ENCODE measurements around the gene PFKP.

The PFKP gene

DNA sequence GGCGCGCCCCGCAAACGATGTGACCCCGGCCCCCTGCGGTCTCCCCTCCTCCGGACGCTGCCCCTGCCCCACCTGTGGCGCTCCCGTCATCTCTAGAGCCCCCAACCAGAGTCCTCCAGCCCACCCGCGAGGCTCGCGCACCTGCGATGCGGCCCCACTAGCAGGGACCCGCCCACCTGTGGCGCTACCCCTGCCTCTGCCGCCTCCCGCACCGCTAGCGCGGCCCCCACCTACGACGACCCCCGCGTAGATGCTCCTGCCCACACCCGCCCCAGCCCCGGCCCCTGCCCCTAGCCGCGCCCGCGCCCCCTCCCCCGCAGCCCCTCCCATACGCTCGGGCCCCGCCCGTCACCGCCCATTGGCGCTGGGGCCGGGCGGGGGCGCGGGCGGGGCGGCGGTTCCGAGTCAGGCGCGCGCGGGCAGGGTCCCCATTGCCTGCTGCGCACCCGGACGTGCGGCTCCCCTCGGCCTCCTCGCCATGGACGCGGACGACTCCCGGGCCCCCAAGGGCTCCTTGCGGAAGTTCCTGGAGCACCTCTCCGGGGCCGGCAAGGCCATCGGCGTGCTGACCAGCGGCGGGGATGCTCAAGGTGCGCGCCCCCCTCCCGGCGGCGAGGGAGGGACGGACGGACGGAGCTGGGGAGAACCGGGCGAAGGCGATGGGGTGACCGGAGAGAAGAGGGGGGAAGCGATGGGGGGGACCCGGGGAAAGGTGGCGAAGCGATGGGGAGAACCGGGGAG is at the start of gene PFKP:
Gene PFKP (plus strand): TSS at position 431 of the 741 bp plus-strand sequence. CDS start 48 bp downstream, at position 479.
- DNase-seq: peak; percentile 53 to 66

DNA sequence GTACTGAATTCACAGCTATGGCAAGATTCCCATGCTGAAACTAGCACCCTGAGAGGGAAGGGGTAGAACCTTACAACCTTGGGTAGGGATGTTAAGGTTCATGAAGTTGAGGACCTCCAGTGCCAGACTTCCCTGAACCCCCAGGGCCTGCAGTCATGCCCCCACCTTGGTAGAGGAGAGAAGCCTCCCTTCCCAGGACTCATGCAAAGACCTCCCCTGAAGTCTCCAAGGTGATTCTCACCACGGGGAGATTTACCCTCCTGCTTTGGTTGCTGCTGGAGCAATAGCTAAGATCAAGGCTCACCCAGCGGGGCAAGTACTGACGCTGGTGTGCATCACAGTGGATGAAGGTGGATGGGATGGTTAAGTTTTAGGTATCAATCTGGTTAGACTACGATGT is 49.1 kb upstream of the PFKP start:
- no peak for DNase-seq

DNA sequence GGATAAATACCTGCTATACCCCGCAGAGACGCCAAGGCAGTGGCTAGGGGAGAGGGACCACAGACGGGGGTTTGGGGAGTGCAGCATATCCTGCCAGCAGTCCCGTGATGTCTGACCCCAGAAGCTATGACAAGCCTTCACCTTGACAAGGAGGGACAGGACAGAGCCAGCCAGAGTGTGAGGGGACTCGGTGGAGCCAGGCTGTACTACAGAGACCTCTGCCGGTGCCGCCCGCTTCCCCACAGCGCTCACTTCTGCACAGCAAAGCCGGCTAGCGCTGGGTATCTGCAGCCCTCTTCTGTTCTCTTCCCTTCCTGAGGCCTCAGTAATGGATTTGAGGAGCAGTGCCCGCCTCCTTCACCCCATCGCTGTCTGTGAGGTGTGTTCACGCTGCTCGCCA is 47.0 kb upstream of the PFKP start:
- DNase-seq: no peak

DNA sequence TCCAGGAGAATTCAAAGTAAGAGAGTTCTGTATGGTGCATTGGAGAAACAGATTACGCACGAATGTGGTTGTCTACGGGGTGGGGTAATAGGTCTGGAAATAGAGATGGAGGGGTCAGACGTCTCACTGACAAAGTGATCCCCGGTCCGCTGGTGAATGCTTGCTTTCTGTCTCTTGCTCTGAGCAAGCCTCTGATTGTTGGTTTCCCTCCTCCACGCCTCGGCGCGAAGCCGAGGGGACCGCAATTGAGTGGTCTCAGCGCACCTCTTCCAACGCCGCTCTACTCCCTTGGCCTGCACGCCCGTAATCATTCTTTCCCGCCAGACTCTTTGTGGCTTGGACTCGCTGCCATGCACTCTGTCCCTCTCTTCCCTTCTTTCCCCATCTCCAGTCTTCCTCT is 46.5 kb upstream of the PFKP start:
- DNase-seq: no peak

DNA sequence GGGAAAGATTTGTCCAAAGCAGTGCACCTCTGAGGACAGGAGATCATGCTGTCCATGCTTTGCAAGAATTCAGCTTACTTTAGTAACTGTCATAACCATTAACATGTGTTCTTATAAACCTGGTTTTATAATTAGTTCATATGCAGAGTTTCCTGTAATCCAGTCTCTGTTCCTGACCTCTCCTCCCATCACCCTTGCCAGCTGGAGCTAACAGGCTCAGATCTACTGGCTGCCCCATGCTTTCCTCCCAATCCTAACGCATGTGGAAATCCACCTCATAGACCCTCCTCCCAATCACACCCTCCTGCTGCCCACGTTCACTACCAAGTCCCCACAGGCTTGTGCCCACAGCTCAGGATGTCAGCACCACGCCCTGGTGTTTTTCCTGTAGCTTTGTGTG is 45.3 kb upstream of the PFKP start:
- DNase-seq: no peak

DNA sequence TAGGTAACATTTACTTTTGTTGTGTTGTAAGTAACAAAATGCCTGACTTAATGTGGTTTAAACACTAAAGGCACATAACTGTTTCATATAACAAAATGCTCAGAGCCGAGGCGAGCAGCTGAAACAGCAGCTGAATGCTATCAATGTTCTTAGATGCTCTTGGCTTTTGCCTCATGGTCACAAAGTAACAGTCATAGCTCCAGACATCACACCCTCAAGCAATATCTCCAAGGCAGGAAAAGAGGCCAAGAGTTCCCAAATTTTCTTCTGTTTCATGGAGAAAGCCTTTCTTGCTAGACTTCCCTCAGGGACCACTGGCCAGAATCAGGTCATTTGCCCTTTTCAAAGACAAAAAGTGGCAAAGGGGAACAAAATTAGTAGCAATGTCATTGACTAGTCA is 43.5 kb upstream of the PFKP start:
- DNase-seq: no peak

DNA sequence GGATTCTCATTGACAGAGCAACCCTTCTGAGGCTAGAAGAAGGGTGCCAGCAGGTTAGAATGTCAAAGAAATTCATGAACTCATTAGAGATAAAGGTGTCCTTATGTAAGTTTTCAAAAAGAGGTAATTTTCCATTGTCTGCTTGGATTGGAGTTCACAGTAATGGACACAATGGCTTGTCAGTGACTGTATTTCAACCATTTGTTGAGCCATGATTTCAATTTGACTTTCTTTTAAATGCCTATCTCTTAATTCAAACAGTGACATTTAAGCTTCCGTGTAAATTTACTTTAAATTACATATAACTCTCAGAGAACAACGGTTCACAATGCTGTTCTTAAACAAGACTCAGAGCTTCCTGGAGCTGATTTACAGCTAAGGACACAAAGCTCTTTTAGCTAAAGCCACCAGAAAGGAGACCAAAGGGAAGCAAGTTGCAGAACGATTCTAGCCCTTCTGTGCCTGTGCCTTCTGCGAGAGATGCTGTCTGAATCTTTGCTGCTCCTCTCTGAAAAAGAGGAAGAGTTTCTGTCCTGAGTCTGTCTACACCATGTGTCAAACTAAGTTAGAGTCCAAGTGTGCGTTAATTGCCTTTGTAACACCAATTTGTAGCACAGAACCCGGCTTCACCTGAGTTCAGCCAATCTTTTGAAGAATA is 42.2 kb upstream of the PFKP start:
- DNase-seq: no peak

DNA sequence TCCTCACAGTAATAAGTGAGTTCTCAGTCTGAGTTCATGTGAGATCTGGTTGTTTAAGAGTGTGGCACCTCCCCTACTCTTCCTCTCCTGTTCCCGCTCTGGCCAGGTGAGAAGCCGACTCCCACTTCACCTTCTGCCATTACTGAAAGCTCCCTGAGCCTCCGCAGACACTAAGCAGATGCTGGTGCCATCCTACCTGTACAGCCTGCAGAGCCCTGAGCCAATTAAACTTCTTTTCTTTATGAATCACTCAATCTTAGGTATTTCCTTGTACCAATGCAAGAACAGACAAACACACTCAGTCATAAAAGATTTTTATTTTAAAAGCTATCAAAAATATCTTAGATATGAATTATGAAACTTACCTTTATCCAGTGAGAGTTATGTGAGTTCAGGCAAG is 39.5 kb upstream of the PFKP start:
- DNase-seq: no peak

DNA sequence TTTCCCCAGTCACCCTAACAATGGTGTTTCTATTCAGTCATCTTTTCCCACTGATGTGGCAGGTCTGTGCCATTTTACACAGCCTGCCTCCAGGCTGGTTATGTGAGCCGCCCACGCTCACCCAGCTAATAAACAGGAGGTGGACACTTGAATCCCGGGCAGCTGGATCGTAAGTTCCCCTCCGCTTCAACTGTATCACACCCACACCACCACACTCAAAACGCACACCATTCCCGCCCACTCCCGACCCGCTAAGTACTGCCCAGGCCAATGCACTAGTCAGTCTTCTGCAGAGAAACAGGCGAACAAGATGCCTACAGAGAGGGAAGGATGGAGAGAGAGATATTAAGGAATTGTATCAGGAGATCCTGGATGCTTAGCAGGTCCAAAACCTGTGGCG is 38.9 kb upstream of the PFKP start:
- no peak for DNase-seq

DNA sequence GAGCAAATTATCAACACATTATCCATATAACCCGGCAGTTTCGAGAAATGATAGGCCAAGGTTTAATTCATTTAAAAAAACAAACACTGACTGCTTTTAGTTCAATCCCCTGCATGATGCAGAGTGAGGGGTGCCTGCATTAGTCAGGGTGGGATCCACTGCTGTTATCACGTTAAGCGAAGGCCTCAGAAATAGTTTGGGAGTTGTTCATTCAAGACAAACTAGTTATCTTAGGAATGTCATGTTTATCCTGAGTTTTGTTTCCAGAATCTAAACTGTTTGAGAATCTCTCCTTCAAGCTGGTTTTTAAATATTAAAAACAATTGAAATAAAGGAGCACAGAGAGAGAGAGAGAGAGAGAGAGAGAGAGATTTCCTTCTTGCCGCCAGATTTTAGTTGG is 36.6 kb upstream of the PFKP start:
- no peak for DNase-seq

DNA sequence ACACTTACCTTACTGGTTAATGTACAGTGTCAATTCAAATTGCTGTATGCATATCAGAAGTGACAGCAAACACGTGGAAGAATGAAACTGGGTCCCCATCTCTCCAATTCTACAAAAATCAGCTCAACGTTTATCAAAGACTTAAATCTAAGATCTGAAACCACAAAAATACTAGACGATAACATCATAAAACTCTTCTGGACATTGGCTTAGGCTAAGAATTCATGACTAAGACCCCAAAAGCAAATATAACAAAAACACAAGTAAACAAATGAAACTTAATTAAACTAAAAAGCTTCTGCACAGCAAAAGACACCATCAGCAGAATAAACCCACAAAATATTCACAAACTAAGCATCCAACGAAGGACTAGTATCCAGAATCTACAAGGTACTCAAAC is 35.9 kb upstream of the PFKP start:
- no peak for DNase-seq

DNA sequence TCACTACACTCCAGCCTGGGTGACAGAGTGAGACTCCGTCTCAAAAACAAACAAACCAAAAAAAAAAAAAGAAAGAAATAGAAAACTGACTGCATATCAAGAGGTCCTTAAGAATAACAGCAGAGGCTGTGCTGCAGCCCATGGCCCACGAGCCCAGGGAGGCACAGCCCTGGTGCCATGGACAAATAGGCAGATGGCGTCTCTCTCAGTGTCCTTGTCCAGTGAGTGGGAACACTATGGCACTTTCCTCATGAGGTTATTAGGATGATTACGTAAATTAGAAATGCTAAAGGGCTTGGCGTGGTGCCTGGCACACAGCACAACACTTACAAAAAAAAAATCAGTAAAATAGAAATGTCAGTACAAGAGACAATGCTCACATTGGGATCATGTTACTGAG is 33.4 kb upstream of the PFKP start:
- no peak for DNase-seq

DNA sequence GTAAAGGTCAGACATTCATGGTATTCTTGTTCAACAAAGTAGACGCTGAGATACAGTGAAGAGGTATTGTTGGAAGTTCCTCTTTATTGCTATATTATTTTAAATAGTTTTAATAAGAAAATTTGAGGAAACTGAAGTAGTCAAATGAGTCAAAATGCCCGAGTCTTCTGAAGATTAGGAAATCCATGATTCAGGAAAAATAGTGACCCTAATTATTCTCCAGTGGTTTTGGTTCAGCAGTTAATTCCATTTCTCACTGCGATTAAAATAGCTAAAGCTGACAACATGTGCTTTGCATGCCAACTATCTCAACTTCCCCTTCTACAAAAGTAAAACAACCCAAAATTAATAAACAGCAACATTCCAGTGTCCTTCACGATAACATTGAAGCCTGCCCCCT is 32.7 kb upstream of the PFKP start:
- no peak for DNase-seq

DNA sequence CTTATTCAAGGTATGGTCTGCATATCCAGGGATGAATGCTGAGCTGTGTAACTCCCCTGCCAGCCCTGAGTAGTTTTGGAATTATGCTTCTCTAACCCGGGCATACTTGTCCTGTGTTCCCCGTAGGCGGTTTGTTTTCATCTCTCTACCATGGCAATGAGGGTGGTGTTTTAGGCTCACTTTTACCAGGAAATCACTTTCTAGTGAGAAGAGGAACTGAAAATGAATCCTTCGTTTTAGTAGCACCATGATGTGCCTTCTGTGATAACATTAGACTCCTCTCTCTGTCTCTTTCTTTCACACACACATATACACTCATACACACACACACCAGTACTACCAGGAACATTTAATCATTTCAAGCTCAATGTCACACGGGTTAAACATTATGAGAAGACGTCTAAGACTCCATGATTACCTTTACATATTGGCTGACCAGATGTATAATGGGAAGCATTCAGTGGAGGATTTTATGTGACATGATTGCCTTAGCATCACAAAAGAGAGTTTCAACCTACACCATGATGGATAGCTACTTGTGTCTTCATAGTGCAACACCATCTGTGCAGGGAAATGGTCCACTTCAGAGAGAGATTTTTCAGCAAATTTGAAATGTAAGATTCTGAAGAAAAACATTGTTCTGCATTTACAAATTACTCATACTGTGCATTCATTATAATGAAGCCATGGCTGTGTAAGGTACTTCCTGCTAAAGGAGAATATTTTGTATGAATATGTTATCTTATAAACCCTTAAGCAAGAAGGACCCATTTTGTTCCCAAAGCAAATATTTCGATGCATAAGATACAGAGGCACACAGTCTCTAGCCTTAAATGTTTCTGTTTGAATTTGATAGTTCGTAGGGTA is 31.0 kb upstream of the PFKP start:
- no peak for DNase-seq

DNA sequence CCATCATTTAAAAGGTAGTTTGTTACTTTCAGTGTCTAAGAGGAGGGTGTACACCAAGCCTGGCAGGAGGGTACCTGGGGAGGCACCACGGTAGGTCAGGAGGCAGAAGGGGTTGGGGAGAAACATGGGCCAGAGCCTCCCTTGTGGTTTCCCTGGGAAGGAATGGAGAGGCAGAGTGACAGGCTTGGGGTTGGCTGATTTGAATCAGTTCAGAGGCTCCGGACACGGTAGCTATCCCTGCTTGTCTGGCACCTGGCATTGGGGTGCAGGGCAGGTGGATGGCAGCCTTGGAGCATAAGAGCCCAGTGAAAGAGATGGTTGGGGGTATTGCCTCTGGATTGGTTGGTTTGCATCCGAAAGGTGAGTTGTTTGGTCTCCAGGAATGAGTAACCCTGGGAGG is 30.2 kb upstream of the PFKP start:
- no peak for DNase-seq

DNA sequence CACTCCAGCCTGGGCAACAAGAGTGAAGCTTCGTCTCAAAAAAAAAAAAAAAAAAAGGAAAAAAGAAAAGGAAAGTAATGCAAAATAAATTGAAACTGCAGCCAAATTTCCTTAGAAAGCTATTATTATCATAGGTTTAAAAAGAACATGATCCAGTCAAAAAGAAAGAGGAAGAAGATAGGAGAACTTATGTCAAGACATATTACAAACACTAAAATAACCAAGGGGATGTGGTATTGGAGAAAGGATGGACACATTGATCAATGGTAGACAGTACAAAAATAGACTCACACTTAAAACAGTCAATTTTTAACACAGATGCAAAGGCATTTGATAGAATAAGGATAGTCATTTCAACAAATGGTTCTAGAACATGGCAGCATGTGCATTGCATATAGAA is 27.3 kb upstream of the PFKP start:
- no peak for DNase-seq

DNA sequence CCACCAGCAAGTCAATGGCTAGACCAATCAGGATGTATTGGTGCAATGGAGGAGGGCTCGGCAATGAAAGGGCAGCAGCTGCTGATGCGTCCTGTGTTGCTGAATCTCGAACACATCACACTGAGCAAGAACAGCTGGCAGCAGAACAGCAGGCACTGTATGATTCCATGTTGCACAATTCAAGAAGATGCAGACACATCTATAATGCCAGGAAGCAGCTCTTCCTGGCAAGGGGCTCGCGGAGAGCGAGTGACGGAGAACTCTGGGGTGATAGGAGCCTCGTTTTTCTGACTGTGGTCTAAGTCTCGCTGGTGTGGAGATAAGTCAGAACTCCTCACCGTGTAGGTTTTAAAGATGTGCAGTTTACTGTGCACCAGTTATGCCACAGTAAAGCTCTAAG is 24.8 kb upstream of the PFKP start:
- no peak for DNase-seq

DNA sequence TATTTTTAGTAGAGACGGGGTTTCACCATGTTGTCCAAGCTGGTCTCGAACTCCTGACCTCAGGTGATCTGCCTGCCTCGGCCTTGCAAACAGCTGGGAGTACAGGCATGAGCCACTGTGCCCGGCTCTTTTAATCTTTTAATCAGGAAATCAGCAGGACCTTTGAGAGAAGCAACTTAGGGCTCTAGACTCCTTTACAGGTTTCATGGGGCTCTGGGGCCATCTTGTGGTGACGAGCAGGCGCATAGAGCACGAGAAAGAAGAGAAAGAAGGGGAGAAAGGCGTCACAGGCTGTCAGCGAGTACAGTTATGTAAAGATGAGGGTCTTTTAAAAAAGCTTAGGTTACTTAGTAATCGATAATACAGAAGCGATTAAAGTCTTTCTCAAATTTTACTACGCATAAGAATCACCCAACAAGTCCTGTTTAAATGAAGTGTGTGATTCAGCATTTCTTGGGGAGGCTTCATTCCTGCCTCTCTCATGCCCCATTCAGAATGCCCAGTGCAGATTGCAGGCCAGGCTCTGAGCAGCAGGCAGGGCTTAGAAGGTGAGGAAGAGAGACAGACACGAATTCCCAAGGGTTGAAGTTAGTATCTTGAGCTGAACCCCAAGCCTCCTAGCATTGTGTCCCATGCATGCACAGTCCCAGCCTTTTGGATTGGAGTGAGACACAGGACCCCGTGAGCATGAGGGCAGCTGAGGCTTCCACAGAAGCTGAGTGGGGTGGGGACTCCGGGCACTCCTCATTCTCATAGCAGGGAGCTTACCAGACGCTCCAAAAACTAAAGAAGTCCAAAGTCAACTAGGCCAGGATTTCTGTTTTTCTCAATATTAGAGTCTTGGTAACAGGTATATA is 23.6 kb upstream of the PFKP start:
- DNase-seq: peak; percentile 34 to 45

DNA sequence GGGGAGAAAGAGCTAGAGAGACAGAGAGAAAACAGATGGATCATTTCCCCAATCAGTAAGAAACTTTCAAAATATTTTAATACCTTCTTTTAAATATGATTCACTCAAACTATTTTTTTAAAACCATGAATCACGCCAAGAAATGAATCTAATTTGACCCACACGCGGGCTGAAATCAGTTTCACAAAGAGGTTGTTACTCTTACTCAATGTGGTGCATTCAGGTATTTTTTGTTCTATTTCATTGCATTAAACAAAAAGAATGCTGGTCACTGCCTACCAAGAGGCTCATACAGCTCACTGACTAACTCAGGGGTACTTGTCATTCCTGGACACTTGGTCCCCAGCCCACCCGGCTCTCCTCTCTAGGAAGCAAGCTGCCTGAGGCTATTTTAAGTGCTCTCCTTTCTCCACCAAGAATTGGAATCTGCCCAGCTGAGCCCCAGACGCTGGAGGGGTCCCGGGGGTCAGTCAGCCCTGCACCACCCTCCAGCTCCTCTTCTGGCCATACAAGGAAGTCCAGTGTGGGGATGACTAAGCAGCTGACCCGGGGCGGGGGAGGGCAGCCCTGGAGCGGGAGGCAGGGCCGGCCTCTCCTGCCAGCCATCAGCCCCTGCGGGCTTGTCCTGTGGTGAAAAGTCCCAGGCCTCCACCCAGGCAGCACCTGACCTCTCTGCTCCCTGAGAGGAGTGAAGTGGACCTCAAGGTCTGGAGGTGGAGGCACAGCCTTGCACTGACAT is 21.7 kb upstream of the PFKP start:
- no peak for DNase-seq

DNA sequence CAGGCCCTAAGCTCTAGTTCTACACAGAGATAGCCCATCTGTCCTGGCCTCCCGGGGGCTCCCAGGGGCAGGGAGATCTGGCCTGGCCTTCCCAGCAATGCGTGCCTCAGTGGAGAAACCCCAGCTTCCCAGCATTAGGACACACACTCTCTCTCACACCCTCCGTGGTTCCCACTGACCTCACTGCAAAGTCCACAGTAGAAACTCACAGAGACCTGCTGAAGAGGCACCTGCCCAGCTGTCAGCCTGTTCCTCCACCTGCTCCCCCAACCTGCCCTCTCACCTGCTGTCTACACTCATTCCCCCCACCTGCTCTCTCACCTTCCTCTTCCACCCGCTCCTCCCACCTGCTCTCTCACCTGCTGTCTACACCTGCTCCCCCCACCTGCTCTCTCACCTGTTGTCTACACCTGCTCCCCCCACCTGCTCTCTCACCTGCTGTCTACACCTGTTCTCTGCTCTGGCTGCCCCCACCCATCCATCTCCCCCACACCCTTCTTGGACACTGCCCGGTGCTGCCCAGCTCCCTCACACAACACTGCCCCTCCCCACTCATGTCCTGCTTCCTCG is 21.1 kb upstream of the PFKP start:
- DNase-seq: no peak

DNA sequence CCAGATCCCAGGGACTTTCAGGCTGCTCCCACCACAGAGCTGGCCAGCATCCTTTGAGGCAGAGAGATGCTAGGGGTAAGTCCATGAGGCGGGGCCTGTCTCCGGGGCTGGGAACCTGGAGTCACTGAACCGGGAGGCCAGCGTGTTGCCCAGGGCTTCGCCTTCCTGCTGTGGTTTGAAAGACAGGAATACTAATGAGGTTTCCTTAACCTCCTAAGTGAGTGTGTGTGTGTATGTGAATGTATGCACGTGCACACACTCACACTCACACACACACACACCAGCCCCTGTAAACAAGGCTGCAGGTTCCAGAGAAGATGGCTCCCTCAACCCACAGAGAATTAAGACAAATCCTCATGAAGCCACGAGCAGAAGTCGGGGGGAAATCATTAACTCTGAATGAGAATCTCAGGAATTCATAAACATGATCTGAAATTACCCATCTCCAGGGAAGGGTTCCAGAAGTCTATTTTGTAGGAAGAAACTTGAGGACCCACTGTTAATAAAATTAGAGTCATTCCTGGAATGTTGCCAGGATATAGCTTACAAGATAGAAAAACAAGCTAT is 20.3 kb upstream of the PFKP start:
- DNase-seq: no peak

DNA sequence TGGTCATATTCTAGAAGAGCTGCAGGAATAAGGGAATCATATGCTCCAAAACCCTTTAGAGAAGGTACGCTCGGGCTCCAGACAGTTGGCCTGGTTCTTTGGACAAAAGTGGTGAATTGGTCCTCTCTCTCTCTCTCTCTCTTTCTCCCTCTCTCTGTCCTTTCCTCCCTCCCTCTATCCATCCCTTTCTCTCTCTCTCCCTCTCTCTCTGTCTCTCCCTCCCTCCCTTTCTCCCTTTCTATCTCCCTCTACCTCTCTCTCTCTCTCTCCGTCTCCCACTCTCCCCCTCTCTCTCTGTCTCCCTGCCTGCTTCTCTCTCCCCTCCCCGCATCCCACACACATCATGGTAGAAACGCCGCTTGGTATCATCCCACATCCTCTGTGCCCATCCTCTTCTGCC is 19.8 kb upstream of the PFKP start:
- no peak for DNase-seq

All from stimulated activated CD4-positive, alpha-beta T cell treated with anti-CD3 and anti-CD28 coated beads, Interleukin-2, amount 100 ng/mL, for 48 hours (primary cell).